ENCODE results near the gene AIG1.

AIG1 gene

DNA sequence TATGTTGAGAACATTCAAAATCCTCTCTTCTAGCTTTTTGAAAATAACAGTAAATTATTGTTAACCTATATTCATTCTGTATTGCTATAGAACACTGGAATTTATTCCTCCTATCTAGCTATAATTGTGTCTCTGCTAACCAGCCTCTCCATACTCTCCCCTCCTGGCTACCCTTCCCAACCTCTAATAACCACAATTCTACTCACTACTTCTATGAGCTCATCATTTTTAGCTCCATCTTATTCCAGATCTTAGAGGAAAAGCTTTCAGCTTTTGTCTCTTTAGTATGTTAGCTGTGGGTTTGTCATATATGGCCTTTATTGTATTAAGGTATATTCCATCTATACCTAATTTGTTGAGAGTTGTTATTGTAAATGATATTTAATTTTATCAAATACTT lies 108.8 kb downstream of the AIG1 start:
- no peak for DNase-seq

GRCh38 chr6:143174516-143174915 lies 113.8 kb downstream of the AIG1 start:
- no peak for DNase-seq

DNA sequence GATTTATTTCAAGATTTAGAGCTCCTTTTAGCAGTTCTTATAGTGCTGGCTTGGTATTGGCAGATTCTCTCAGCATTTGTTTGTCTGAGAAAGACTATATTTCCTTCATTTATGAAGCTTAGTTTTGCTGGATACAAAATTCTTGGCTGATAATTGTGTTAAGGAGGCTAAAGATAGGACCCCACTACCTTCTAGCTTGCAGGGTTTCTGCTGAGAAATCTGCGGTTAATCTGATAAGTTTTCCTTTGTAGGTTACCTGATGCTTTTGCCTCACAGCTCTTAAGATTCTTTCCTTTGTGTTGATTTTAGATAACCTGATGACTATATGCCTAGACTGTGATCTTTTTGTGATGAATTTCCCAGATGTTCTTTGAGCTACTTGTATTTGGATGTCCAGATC lies 114.3 kb downstream of the AIG1 start:
- DNase-seq = no peak

DNA sequence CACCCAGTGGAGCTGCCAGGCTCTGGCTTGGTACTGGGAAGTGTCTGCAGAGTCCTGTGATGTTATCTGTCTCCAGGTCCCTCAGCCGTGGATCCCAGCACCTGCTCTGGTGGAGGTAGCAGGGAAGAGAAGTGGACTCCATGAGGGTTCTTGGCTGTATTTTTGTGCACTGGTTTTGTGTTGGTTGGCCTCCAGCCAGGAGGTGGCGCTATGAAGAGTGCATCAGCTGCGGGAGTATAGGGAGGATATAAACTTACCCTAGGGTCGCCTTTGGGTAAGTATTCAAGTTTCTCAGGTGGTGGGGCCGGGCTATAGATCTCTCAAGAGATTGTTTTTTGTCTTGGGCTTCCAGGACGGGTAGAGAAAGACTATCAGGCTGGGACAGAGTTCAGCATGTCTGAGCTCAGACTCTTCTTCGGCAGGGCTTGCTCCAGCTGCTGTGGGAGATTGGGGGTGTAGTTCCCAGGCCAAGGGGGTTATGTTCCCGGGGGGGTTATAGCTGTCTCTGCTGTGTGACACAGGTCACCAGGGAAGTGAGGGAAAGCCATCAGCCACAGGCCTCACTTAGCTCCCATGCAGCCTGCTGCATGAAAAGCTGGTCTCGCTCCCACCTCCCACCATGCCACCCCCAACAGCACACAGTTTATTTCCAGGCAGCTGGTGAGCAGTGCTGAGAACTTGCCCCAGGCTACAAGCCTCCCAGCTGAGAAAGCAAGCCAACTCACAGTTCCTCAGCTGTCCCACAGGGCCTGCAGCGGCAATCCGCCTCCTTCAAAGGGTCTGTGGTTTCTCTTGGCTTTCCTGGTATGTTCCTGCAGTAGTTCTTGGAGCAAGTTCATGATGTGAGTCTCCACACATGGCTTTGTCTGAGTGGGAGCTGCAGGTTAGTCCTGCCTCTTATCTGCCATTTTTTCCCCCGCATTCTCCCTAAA lies 115.7 kb downstream of the AIG1 start:
- DNase-seq = no peak

- DNase-seq = no peak
Observed at GRCh38 chr6:143177706-143178105, 117.0 kb downstream of the AIG1 start.

DNA sequence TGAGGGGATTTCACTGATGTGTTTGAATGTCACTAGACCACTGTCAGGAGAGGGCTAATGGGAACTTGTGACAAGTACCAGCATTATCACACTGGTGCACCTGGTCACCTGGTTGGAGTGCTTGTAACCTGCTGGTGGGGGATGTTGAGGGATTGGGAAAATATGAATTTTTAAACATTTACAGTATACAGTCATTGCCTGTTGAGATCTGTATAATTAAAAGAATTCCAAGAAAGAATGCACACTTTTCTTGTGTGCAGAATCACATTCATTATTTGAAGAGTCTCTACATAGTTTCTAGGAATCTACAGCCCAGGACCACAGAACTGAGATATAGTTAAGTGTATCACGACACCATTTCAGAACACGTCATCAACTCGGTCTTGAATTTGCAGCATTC lies 118.4 kb downstream of the AIG1 start:
- no peak for DNase-seq

- no peak for DNase-seq
Observed at GRCh38 chr6:143179901-143180612, 119.4 kb downstream of the AIG1 start.

- no peak for DNase-seq
Observed at GRCh38 chr6:143180826-143181225, 120.1 kb downstream of the AIG1 start.

GRCh38 chr6:143183666-143184065 lies 123.0 kb downstream of the AIG1 start:
- no peak for DNase-seq

DNA sequence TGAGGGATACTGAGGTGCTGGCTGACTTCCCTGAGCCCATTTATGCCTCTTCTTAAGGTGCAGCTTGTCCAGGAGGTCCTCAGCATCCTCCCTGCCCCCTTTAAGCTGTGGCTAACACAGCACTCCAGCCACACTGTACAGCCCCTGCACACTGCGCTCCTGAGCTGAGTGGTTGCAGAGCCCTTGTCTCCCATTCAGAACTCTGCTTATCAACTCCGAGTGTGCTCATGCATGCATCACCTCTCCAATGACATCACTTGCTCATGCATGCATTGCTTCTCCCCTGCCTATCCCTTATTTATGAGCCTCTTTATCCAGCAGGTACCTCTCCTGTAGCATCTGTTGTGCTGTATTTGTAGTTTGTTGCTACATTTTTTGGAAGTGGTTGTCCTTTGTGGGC lies 124.6 kb downstream of the AIG1 start:
- DNase-seq = no peak

DNA sequence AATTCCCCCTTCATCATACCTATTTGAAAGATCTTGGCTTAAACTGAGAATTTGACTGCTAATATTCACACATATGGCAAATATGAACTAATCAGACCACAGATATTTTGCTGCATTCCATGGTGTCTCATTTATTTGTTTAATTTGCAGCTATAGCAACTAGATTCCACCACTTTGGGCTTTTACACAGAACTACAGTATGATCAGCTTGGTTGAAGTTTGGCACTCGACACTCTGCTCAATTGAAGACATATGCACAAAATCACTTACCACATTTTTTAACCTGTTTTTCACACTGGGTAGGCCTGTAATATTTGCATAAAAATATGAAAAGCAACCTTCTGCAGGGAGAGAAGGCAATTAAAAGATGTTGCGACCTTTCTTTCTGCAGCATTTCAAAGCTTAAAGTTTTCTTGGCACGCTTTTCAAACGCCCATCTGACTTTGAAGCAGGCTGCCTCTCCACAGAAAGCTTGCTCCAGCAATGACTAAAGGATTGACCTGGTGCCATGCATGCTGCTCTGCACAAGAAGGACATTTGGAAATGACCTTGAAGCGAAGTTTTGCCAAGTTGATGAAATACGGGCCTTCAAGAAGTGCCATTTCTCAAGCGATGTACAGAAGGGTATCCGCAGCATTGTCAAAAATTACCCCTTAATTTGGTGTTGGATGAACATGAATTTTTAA lies 126.7 kb downstream of the AIG1 start:
- DNase-seq = no peak

DNA sequence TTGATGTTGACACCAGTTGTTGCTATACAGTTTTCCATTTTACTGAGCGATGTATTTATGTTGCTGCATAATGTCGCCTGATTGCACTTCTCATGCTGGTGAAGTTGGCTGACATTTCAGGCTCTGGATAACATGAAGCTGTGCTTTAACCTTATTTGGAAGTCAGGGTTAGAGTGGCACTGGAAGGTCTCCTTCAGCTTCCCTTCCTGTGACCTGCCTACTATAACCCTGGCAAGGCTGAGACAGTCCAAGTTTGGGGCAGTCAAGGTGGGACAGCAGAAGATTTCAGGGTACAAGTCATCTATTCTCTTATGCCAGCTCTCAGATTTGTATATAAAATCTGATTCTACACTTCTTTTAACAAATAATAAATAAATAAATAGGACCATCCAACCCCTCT lies 127.6 kb downstream of the AIG1 start:
- DNase-seq = no peak

GRCh38 chr6:143191361-143191760 lies 130.7 kb downstream of the AIG1 start:
- no peak for DNase-seq

DNA sequence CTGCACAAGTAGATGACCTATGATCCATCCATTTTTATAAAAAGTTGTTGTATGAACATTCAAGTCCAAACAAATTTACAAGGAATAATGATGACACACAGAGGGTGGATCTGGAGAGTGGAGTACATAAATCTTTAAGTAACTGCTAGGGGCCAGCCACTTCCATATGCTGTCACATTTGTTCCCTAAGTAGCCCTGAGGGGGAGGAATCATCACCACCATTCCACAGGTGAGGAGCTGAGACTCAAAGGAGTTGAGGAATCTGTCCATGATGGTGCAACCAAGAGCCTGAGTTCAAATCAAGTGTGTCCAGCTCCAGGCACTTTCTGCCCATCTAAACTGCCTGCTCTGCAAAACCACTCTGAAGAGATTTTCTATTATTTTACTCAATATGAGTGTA lies 132.1 kb downstream of the AIG1 start:
- no peak for DNase-seq

DNA sequence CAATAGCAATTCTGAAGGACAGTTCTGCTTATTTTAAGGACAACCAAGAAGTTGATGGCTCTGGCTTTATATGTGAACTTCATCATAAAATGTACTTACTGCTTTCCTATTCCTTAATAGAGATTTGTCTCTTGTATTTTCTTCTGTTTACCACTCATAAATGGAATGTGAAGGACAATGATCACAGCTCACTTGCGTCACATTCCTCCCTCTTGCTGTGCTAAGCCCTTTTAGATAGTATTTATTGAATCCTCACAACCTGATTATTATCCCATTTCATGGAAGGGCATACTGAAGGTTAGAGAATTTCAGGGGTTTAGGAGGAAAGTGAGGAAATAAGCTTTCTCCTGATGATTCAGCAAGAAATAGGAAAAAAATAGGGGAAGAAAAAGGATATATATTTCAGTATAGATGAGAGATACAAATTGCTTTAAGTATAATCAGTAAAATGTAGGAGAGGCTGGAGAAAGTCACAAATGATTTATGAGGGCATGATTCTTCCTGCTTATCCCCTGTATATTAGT lies 132.9 kb downstream of the AIG1 start:
- no peak for DNase-seq

GRCh38 chr6:143194095-143194589 lies 133.5 kb downstream of the AIG1 start:
- no peak for DNase-seq

DNA sequence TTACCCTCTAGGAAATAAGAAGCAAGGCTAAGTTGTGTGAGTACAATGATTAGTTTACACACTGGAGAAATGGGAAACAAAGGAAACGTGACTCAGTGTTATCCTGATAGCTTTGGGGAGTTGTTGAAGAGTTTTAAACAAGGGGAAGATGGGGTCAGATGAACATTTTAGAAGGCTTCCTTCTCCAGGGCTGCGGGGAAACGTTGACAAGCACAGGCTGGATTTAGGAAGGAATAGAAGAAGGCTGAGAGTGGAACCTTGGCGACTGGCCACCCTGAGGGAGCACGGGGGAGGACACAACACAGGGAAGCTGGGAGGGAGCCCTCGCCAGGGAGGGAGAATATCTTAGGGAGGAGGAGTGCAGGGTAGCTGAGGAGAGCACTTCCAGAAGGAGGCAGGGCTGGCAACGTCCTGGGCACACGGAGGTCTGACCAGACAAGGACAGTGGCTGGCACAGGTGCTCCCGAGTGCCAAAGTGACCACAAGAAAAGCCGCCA lies 134.7 kb downstream of the AIG1 start:
- DNase-seq = no peak

DNA sequence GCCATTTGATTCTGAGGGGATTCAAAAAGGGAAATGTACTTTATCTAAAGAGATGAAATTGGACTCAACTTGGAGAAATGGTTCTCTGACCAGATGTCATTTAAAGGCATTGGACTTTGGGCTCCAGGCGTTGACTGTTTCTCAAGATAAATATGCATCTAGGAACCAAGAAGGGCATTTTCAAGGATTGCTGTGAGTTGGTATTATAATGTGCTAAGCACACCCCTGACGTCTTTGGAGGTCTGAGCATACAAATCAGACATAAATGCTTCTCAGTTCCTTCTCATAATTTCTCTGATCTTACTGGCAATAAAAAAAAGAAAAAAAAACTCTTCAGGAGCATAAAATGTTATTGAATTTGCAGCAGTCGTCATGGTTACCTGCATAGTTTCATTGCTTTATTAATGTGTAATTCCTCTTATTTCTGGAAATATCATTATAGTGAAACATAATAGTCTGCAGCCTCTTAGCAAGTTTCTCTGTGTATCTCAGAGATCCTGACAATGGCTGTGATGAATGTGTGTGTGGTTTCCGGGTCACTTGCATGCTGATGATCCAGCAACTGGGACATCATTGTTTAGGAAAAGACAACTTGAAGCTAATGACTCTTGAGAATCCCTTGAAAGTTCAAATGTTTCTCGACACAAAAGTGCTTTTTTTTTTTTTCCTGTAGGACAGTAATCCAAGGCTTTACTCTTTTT lies 136.0 kb downstream of the AIG1 start:
- DNase-seq = no peak

GRCh38 chr6:143197377-143197776 lies 136.7 kb downstream of the AIG1 start:
- DNase-seq = no peak

GRCh38 chr6:143198312-143198711 lies 137.6 kb downstream of the AIG1 start:
- no peak for DNase-seq

- no peak for DNase-seq
Observed at GRCh38 chr6:143199291-143199690, 138.6 kb downstream of the AIG1 start.

- DNase-seq = no peak
Observed at GRCh38 chr6:143200167-143200770, 139.6 kb downstream of the AIG1 start.

All from activated CD4-positive, CD25-positive, alpha-beta regulatory T cell (primary cell).